HAP-1 (cell line): ENCODE results near the gene RPS5.
"Not testable (repeated sequence)": the region's sequence is repeated elsewhere in the genome, so short reads cannot be mapped to it uniquely, and the experiment has no call there.

ENCODE experiments used
- DNase-seq, 2 experiments: peaks; one replicate each; pipeline ENCODE4 v3.0.0-alpha.2; 2016 to 2020; ENCODE audit warnings: low spot score in 2 of 2
- H3K27me3 ChIP-seq: fragments of 250-450 bp; sonication (Bioruptor Pico); 2 replicates; pipeline ENCODE4 v1.5.1; 2020; ENCODE audit warnings: low read depth, mild to moderate bottlenecking, moderate library complexity
- H3K36me3 ChIP-seq: fragments of 250-450 bp; sonication (Bioruptor Pico); replicated peaks from 2 replicates; pipeline ENCODE4 v1.5.1; 2020; ENCODE audit warnings: mild to moderate bottlenecking
- H3K4me1 ChIP-seq: fragments of 250-450 bp; sonication (Bioruptor Pico); 2 replicates; pipeline ENCODE4 v1.5.1; 2020; ENCODE audit warnings: mild to moderate bottlenecking
- H3K4me3 ChIP-seq: fragments of 250-450 bp; sonication (Bioruptor Pico); 2 replicates; pipeline ENCODE4 v1.5.1; 2020; ENCODE audit warnings: mild to moderate bottlenecking, moderate library complexity
- H3K9me3 ChIP-seq: fragments of 250-450 bp; sonication (Bioruptor Pico); 2 replicates; pipeline ENCODE4 v1.5.1; 2020; ENCODE audit warnings: mild to moderate bottlenecking, moderate library complexity
- in situ Hi-C: fragments of 300-500 bp; cut with MboI; formaldehyde crosslinking; loops from 3 replicates; pipeline ENCODE4 v1.14.3; 2020; ENCODE audit warnings: low sequenced_read_pairs, inconsistent platforms, mixed read lengths

The RPS5 gene

DNA sequence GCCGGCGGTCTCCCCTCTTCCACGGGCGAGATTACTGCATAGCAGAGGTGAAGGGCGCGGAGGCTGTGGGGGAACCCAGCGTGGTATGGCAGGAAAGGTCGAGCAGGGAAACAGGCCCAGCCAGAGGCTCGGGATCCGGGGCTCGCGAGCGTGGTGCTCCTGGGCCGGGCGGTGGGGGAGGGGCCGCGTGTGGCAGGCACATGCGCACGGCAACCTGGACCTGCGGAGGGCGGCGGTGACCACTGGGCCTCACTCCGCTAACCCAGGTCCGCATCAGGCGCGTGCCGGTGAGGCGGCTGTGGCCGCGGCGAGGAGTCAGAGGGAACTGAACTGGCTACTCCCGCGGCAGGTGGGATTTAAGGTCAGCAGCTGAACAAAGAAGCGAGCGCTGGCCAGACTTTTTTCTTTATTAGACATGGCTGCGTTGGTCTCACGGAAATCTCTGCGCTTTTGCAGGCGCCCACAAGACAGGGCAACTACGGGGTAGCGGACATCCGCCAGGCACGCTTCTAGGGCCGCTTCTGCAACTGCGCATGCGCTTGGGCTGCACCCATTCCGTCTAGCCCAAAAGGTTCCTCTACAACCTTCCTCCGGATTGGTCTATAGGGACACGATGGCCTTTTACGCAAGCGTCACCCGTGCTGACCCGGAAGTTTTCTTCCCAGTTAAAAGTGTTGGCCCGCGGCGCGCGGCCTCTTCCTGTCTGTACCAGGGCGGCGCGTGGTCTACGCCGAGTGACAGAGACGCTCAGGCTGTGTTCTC lies at the start of gene RPS5:
RPS5 (plus strand) TSS at position 694 of the 762 bp plus-strand sequence. CDS start 869 bp downstream, outside the sequence.
- Histone ChIP-seq H3K4me1 (peaks cover 18% of the 10 kb centered on the region), H3K27me3 (no peaks in the 10 kb centered on the region)
- DNase-seq = peak; percentile 97 to 99

DNA sequence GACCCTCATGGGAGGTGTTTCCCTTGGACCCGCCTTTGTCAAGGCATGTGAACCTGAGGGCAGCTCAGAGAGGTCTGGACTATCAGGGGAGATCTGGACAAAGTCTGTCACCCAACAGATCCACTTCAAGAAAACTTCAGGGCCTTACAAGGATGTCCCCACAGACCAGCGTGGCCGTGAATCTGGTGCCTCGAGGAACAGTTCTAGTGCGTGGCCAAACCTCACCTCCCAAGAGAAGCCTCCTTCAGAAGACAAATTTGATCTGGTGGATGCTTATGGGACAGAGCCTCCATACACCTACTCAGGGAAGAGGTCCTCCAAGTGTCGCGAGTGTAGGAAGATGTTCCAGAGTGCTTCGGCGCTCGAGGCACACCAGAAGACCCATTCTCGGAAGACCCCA lies 48.7 kb upstream of the RPS5 start:
- no peak for DNase-seq
- Histone ChIP-seq H3K9me3 (no peaks in the 10 kb centered on the region), H3K4me3 (no peak overlapping the region), H3K4me1 (no peaks in the 10 kb centered on the region), H3K36me3 (peaks cover 12% of the 10 kb centered on the region), H3K27me3 (no peaks in the 10 kb centered on the region)
- in situ Hi-C loops = no loop called here

More for the DNA sequence above, at the start of gene RPS5:
- H3K4me3 ChIP-seq = peak within 1 kb of the TSS; percentile 92
- in situ Hi-C loops = no loop called here
- no peaks in the 10 kb centered on the region for H3K9me3 ChIP-seq
- H3K36me3 ChIP-seq = peaks cover 47% of the 10 kb centered on the region

DNA sequence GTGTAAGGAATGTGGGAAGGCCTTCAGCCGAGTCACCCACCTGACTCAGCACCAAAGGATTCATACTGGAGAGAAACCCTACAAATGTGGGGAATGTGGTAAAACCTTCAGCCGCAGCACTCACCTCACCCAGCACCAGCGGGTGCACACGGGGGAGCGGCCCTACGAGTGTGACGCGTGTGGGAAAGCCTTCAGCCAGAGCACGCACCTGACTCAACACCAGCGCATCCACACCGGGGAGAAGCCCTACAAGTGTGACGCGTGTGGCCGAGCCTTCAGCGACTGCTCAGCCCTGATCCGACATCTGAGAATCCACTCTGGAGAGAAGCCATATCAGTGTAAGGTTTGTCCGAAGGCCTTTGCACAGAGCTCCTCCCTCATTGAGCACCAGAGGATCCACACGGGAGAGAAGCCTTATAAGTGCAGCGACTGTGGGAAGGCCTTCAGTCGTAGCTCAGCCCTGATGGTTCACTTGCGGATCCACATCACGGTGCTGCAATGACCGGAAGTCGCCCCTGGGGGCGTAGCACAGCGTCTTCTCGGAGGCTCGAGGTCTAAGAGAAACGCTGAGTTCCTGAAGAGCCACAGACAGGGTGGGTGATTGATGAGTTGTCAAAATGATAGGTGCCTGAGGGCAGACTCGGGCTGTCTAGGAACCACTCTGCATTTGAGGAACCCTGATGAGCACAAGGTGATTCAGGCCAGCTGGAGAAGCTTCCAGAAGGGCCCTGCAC lies 48.1 kb upstream of the RPS5 start:
- Histone ChIP-seq H3K4me1 (no peaks in the 10 kb centered on the region), H3K9me3 (no peaks in the 10 kb centered on the region), H3K4me3 (no peak overlapping the region), H3K36me3 (peaks cover 12% of the 10 kb centered on the region), H3K27me3 (no peaks in the 10 kb centered on the region)
- no peak for DNase-seq
- in situ Hi-C loops = no loop called here

DNA sequence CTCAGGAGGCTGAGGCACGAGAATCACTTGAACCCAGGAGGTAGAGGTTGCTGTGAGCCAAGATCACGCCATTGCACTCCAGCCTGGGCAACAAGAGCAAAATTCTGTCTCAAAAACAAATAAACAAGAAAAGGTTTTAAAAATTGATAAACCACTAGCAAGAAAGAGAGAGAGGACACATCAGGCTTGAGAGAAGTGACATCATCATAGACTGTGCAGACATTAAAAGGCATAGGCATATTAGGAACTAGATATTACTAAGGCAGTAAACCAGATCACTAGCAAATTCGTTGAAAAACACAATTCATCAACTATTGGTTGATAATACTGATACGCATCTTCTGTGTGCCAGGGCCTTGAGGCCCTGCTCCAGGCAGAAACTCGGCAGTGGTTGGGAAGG lies 41.5 kb upstream of the RPS5 start:
- no peak overlapping the region for H3K4me3 ChIP-seq
- in situ Hi-C loops = no loop called here
- peaks cover 4% of the 10 kb centered on the region; the same call in 1 of the 2 replicates for H3K4me1 ChIP-seq
- H3K27me3 ChIP-seq = no peaks in the 10 kb centered on the region
- H3K9me3 ChIP-seq = no peaks in the 10 kb centered on the region
- H3K36me3 ChIP-seq = no peaks in the 10 kb centered on the region; the same call in 1 of the 2 replicates
- DNase-seq = no peak

DNA sequence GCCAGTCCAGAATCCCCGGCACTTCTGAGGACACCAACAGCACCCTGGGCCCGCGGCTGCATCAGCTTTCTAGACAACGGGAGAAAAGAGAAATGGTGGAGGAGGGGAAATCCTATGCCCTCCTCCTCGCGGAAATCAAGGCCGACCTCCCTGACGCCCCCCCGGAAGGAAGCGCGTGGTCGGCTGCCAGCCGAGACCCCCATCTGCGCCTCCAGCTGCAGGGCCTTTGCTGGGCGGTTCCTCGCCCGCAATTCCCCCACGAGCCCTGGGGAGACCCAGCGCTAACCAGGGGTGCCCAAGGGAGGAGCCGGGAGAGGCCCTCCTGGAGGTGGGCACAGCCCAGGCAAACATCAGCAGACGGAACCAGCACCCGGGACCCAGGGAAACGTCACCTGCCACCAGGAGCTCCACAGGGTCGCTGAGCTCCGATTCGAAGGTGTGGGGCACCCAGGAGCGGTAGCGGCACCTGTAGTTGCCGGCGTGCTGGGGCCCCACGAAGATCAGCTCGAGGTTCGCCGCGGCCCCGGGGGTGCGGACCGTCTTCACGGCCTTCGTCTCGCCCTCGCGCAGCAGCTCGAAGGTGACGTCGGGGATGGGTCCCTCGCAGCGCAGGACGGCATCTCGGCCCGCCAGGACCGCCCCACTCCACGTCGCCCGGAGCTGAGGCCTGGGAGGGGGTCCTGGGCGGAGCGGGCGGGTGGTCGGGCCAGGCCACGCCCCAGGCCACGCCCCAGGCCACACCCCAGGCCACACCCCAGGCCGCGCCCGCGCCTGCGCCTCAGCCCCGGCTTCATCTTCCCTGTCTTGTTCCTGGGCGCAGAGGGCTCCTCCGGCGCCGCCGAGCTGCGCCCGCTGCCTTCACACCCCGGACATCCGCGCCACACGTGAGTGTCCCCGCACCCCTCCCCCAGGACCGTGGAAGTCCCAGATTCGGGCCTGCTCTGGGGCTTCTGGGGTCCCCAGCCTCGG lies 39.8 kb upstream of the RPS5 start:
- in situ Hi-C loops = no loop called here
- H3K4me1 ChIP-seq = peaks cover 4% of the 10 kb centered on the region; the same call in 1 of the 2 replicates
- peak; percentile 55 to 84 for DNase-seq
- H3K36me3 ChIP-seq = no peaks in the 10 kb centered on the region
- peak overlapping the region; percentile 78 for H3K4me3 ChIP-seq
- H3K27me3 ChIP-seq = no peaks in the 10 kb centered on the region
- H3K9me3 ChIP-seq = no peaks in the 10 kb centered on the region

DNA sequence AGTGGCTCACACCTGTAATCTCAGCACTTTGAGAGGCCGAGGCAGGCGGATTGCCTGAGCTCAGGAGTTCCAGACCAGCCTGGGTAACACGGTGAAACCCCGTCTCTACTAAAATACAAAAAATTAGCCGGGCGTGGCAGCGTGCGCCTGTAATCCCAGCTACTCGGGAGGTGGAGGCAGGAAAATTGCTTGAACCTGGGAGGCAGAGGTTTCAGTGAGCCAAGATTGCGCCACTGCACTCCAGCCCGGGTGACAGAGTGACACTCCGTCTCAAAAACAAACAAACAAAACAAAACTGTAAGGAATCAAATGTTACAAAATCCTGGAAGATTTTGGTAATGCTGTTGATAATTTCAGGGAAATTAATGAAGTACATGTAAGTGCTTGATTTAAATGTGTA lies 39.0 kb upstream of the RPS5 start:
- DNase-seq, H3K4me1 ChIP-seq, H3K9me3 ChIP-seq, H3K36me3 ChIP-seq, H3K27me3 ChIP-seq, in situ Hi-C loops: not testable (repeated sequence)
- peak overlapping the region; percentile 78 for H3K4me3 ChIP-seq

DNA sequence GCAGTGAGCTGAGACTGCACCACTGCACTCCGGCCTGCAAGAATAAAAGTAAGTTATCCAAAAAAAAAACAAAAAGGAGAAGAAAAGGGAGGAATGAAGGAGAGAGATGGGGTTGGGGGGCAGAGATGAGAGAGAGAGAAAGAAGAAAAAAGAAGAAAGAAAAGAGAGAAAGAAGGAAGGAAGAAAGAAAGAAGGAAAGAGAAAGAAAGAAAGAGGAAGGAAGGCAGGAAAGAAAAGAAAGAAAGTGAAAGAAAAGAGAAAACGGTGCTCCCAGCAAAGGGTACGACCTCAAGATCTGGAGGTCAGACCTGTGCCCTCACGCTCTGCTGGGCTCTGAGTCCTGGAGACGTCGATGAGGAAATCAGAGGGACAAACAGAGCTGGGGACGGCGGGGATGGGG lies 37.5 kb upstream of the RPS5 start:
- in situ Hi-C loops = no loop called here
- Histone ChIP-seq H3K4me3 (no peak overlapping the region), H3K9me3 (no peaks in the 10 kb centered on the region), H3K36me3 (no peaks in the 10 kb centered on the region), H3K4me1 (peaks cover 4% of the 10 kb centered on the region; the same call in 1 of the 2 replicates), H3K27me3 (no peaks in the 10 kb centered on the region)
- no peak for DNase-seq

DNA sequence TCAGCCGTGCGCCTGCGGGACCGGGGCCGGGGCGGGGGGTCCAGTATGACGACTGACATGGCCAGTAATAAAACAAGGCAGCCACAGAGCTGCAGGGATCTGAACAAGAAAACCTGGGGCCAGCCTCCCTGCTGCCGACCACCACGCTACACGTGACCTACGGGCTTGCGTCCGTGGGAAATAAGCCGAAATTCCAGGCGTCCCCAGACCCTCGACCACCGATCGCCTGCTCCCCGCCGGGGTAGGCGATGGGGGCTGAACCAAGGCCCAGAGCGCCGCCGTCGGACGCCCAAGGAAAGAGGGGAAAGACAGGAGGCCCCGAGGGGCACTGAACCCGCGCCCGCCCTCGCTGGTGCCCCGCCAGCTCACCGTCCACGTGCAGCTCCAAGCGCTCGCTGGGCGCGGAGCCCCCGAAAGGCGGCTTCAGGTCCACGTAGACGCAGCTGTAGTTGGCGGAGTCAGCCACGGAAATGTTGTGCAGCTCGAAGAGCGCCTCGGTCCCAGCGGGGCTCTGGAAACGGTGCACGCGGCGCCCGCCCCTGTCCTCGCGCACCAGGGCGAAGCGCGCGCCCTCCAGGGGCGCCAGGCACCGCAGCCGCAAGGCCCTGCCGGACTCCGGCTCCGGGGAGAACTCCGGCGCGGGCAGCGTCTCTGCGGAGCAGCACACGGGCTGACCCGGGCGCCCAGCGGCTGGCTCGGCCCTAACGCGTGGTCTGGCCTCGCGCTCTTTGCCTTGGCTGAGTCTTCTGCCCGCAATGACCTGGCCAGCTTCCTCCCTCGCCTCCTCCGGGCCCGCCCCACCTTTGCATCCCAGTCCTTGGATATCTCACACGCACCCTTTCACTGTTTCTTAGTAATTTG lies 36.8 kb upstream of the RPS5 start:
- no peak for DNase-seq
- Histone ChIP-seq H3K27me3 (no peaks in the 10 kb centered on the region), H3K4me3 (no peak overlapping the region), H3K9me3 (no peaks in the 10 kb centered on the region), H3K4me1 (peaks cover 4% of the 10 kb centered on the region; the same call in 1 of the 2 replicates), H3K36me3 (no peaks in the 10 kb centered on the region)
- in situ Hi-C loops = no loop called here

DNA sequence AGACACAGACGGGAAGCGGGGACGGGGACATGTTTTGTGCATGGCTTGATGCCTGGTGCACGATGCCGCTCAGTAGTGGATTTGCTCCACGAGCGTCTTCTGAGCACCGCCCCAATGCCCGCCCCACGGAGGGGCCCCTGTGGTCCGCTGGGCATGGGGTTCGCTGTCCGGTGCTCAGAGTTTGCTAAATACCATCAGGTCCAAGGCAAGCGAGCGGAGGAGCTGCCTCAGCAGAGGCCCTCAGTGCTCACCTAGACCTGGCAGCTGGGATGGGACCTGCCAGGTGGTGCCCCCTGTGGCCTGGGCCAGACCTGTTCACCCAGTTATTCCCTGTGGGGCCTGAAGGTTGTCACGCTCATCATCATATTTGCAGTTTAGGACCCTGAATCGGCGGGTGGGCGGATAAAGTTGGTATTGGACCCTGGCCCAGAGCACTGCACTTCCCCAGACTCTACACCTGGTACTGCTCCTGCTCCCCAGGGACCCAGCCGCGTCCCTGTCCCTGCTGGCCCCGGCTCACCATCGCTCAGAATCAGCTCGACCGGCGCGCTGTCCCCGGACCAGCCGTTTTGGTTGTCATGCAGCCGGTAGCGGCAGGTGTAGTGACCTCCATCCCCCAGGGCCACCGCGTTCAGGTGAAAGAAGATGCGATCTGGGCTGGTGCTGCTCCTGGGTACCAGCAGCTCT lies 36.1 kb upstream of the RPS5 start:
- Histone ChIP-seq H3K36me3 (no peaks in the 10 kb centered on the region), H3K4me3 (no peak overlapping the region), H3K9me3 (no peaks in the 10 kb centered on the region), H3K27me3 (no peaks in the 10 kb centered on the region), H3K4me1 (peaks cover 4% of the 10 kb centered on the region; the same call in 1 of the 2 replicates)
- DNase-seq = no peak
- in situ Hi-C loops = no loop called here

DNA sequence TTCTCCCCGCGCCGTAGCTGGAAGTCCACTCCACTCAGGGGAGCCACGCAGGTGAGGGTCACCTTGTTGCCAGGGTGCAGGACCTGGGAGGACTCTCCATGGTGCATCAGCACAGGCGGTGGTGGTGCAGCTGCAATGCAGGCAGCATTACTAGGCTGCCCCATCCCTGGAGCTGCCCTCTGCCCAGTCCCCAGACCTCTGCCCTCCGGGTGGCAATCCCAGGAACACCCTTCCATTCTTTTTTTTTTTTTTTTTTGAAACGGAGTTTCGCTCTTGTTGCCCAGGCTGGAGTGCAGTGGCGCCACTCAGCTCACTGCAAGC lies 35.6 kb upstream of the RPS5 start:
- no peak for DNase-seq
- in situ Hi-C loops = no loop called here
- H3K4me3 ChIP-seq = no peak overlapping the region
- H3K36me3 ChIP-seq = no peaks in the 10 kb centered on the region
- no peaks in the 10 kb centered on the region for H3K9me3 ChIP-seq
- H3K27me3 ChIP-seq = no peaks in the 10 kb centered on the region
- H3K4me1 ChIP-seq = peaks cover 4% of the 10 kb centered on the region; the same call in 1 of the 2 replicates

DNA sequence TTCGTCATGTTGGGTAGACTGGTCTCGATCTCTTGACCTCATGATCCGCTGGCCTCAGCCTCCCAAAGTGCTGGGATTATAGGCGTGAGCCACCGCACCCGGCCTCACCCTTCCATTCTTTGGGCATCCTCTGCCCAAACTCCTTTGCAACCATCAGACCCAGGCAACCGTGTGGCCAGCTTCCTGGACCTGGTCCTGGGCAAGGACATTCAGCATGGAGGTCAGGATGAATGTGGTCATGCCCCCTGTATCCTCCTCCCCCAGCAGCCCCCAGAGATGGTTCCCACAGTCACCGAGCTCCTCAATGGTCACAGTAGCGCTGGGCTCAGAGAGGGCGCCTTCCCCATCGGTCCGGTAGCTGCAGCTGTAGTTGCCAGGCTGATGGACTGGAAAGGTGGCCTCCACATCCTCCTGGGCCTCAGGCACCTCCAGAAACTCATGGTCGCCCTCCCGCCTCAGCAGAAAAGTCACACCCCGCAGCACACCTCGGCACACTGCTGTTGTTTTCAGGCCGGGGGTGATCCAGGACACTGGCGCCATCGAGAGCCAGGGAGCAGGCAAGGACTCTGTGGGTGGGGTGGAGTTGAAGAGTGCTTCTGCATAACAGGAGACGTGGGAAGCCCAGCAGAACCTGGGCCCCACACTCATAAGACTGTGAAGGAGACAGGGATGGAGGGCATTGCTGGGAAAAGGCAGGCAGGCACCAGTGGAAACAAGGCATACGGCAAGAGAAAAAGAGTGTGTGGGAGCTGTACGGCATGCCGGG lies 34.9 kb upstream of the RPS5 start:
- in situ Hi-C loops = no loop called here
- H3K4me1 ChIP-seq = peaks cover 4% of the 10 kb centered on the region; the same call in 1 of the 2 replicates
- H3K27me3 ChIP-seq = no peaks in the 10 kb centered on the region
- H3K9me3 ChIP-seq = no peaks in the 10 kb centered on the region
- H3K36me3 ChIP-seq = no peaks in the 10 kb centered on the region
- no peak overlapping the region for H3K4me3 ChIP-seq
- no peak for DNase-seq
